ENCODE data around the gene TCTA.

TCTA gene

DNA sequence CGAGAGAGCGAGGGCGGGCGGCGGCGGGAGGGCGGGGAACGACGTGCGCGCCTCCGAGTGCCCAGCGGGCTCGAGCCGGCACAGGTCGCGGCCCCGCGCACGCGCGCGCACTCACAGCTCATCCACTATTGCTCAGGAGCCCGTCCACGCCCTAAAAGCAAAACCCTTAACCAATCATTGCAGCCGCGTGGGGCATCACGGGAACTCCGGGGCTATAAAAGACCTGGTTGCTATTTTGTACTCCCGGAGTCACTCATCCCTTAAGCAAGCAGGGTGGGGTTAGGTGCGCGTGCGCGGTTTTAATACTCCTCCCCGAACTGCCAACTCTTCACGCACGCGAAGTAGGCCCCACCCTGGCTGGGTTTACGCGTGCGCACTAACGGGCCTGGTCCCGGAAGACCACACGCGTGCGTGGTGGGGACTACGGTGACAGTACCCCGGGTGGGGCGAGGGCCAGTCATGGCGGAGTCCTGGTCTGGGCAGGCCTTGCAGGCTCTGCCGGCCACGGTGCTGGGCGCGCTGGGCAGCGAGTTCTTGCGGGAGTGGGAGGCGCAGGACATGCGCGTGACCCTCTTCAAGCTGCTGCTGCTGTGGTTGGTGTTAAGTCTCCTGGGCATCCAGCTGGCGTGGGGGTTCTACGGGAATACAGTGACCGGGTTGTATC, at the start of gene TCTA, which contains the start of gene RHOA:
Gene TCTA (plus strand): TSS at position 456 of the 664 bp plus-strand sequence. CDS start 4 bp downstream, at position 460.
Gene RHOA (minus strand): TSS at position 9 of the 664 bp plus-strand sequence. CDS start 36,387 bp downstream, outside the sequence.
- POLR2A ChIA-PET: interaction anchor here (0.7 to 2.7 kb wide), 14 partner anchors 10 to 115 kb away, joined by 3 to 27 read pairs (median 4); partner anchors contain the start of genes AMT, DAG1, NICN1 and USP4
- TF ChIP-seq PKNOX1 (IDR thresholded peaks at IDR 0.05) (peak; percentile 91), FOXK2 (IDR thresholded peaks at IDR 0.05) (no peak), CTBP1 (IDR thresholded peaks at IDR 0.05; ENCODE audit: borderline replicate concordance) (no peak), ZNF384 (IDR thresholded peaks at IDR 0.05) (no peak), ELF4 (IDR thresholded peaks at IDR 0.05) (peak; percentile 67), FOXM1 (IDR thresholded peaks at IDR 0.05; ENCODE audit: borderline replicate concordance) (no peak), LEF1 (IDR thresholded peaks at IDR 0.05; ENCODE audit: borderline replicate concordance) (no peak), TARDBP (IDR thresholded peaks at IDR 0.05) (peak; percentile 97)
- peak; percentile 96 for DNase-seq (ENCODE audit: extremely low spot score)
- CTCF ChIA-PET: interaction anchor here (1.7 kb wide), 1 partner anchor 72 kb away, joined by 7 read pairs; the partner anchor contains the start of gene USP4

GRCh38 chr3:49362561-49362960, 49.7 kb upstream of the TCTA start:
- POLR2A ChIA-PET: interaction anchor here (1.7 kb wide), 1 partner anchor 22 kb away, joined by 7 read pairs; the partner anchor contains the start of gene USP4
- TF ChIP-seq TARDBP (IDR thresholded peaks at IDR 0.05) (no peak), NFRKB (IDR thresholded peaks at IDR 0.05) (no peak), ARNT (IDR thresholded peaks at IDR 0.05) (no peak), HDGF (IDR thresholded peaks at IDR 0.05; ENCODE audit: borderline replicate concordance) (no peak), ELF4 (IDR thresholded peaks at IDR 0.05) (no peak), SUZ12 (IDR thresholded peaks at IDR 0.05) (no peak), PKNOX1 (IDR thresholded peaks at IDR 0.05) (no peak)
- CTCF ChIA-PET: no interaction called here
- DNase-seq (ENCODE audit: extremely low spot score): no peak

DNA sequence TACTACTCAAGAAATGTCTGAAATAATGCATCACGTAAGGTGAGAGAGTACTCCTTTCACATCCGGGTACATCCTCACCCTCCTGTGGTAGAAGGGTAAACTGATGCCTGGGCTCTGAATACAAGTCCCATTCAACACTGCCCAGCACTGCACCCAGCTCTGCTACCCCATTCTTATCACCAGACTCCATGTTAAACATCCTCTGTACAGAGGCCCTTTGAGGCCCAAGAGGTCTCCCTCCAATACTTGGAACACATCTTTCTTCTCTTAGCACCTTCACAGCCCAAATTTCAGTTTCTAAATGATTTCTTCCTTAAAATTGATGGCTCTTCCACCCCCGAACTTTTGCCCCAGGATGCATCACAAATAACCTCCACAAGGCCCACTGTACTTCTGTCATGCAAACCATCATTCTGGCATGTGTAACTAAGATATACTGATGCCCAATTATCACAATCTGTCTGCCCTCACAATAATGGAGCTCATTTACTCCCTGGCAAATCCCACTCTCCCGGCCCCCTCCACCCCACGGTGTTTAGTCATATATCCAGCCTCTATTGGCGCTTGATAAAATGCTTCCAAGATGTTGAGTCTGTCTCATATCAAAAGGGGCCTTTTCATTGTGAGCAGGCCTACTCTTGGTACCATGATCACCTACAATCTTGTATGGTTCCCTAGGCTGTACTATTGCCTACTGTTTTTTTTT, 41.5 kb upstream of the TCTA start:
- CTCF ChIA-PET: no interaction called here
- TF ChIP-seq FOXA1 (IDR thresholded peaks at IDR 0.05): no peak
- TF ChIP-seq PKNOX1 (IDR thresholded peaks at IDR 0.05): no peak
- no peak for TF ChIP-seq BHLHE40 (IDR thresholded peaks at IDR 0.05; ENCODE audit: borderline replicate concordance)
- TF ChIP-seq NFRKB (IDR thresholded peaks at IDR 0.05): no peak
- no peak for TF ChIP-seq SP1 (IDR thresholded peaks at IDR 0.05)
- no peak for TF ChIP-seq FOXK2 (IDR thresholded peaks at IDR 0.05)
- TF ChIP-seq L3MBTL2 (conservative IDR thresholded peaks at IDR 0.05): no peak
- TF ChIP-seq CTBP1 (IDR thresholded peaks at IDR 0.05; ENCODE audit: borderline replicate concordance): no peak
- no peak for TF ChIP-seq TARDBP (IDR thresholded peaks at IDR 0.05)
- TF ChIP-seq ZNF384 (IDR thresholded peaks at IDR 0.05): no peak
- no peak for TF ChIP-seq SUZ12 (IDR thresholded peaks at IDR 0.05)
- TF ChIP-seq FOXM1 (IDR thresholded peaks at IDR 0.05; ENCODE audit: borderline replicate concordance): no peak
- no peak for TF ChIP-seq HDGF (IDR thresholded peaks at IDR 0.05; ENCODE audit: borderline replicate concordance)
- TF ChIP-seq ELF4 (IDR thresholded peaks at IDR 0.05): no peak
- no peak for TF ChIP-seq ARNT (IDR thresholded peaks at IDR 0.05)
- no peak for TF ChIP-seq LEF1 (IDR thresholded peaks at IDR 0.05; ENCODE audit: borderline replicate concordance)
- DNase-seq (ENCODE audit: extremely low spot score): no peak
- POLR2A ChIA-PET: no interaction called here

DNA sequence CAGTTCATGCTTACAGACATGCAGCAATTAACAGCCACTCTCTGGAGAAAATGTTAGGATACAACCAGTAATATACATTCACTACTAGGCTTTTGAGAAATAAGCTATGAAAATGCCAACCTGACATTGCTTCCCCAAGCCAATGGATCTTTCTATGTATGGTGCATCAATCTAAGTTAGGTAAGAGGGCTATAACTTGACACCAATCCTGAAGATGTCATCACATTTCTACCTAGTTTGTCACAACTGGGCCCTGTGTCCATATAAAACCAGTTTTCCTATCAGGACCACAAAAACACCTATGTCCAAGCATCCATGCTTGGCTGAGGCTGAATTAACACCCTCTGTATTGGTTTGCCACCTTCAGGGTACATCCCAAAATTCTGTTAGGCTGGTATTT, 40.3 kb upstream of the TCTA start:
- CTCF ChIA-PET: no interaction called here

More for the DNA sequence above, 40.3 kb upstream of the TCTA start:
- DNase-seq (ENCODE audit: extremely low spot score): no peak
- POLR2A ChIA-PET: interaction anchor here (1.1 kb wide), 1 partner anchor 37 kb away, joined by 3 read pairs; no protein-coding TSS in a partner anchor
- TF ChIP-seq BHLHE40 (IDR thresholded peaks at IDR 0.05; ENCODE audit: borderline replicate concordance) (no peak), FOXM1 (IDR thresholded peaks at IDR 0.05; ENCODE audit: borderline replicate concordance) (no peak), NFRKB (IDR thresholded peaks at IDR 0.05) (no peak), L3MBTL2 (conservative IDR thresholded peaks at IDR 0.05) (no peak), ARNT (IDR thresholded peaks at IDR 0.05) (no peak), PKNOX1 (IDR thresholded peaks at IDR 0.05) (no peak), HDGF (IDR thresholded peaks at IDR 0.05; ENCODE audit: borderline replicate concordance) (no peak), TARDBP (IDR thresholded peaks at IDR 0.05) (no peak), CTBP1 (IDR thresholded peaks at IDR 0.05; ENCODE audit: borderline replicate concordance) (no peak), FOXK2 (IDR thresholded peaks at IDR 0.05) (no peak)

Measured in HEK293T (cell line).